Stimulated activated CD4-positive, alpha-beta T cell treated with anti-CD3 and anti-CD28 coated beads, Interleukin-1b, Interleukin-23, amount 100 ng/mL, for 48 hours (primary cell): ENCODE data around the gene ATP1B2.
A peak's percentile ranks its signal among the peaks of the same experiment; 100 is the strongest.

Source experiments
- DNase-seq: peaks from one replicate; pipeline ENCODE4 v3.0.0-alpha.2; 2020

The ATP1B2 gene

GRCh38 chr17:7636163-7636562, 14.6 kb upstream of the ATP1B2 start:
- no peak for DNase-seq

GRCh38 chr17:7640783-7641182, 9.9 kb upstream of the ATP1B2 start:
- DNase-seq = no peak

GRCh38 chr17:7641635-7642034, 9.1 kb upstream of the ATP1B2 start:
- DNase-seq = peak; percentile 11

GRCh38 chr17:7644775-7645174, 6.0 kb upstream of the ATP1B2 start:
- no peak for DNase-seq

GRCh38 chr17:7646457-7646856, 4.3 kb upstream of the ATP1B2 start:
- DNase-seq = no peak

- no peak for DNase-seq
Measured at GRCh38 chr17:7647018-7647417, 3.7 kb upstream of the ATP1B2 start.

- DNase-seq = no peak
Measured at GRCh38 chr17:7651097-7651664, 455 bp downstream of the ATP1B2 start.

GRCh38 chr17:7651665-7652387, 1.1 kb downstream of the ATP1B2 start:
- no peak for DNase-seq

- no peak for DNase-seq
Measured at GRCh38 chr17:7652388-7653356, 1.9 kb downstream of the ATP1B2 start.

GRCh38 chr17:7654832-7655540, 4.3 kb downstream of the ATP1B2 start:
- DNase-seq = no peak

GRCh38 chr17:7655541-7655840, 4.8 kb downstream of the ATP1B2 start:
- DNase-seq = no peak

GRCh38 chr17:7656958-7657609, 6.4 kb downstream of the ATP1B2 start:
- DNase-seq = no peak

GRCh38 chr17:7667656-7668406, 17.1 kb downstream of the ATP1B2 start:
- DNase-seq = no peak

- no peak for DNase-seq
Measured at GRCh38 chr17:7668482-7668881, 17.8 kb downstream of the ATP1B2 start.

- DNase-seq = peak; percentile 52
Measured at GRCh38 chr17:7673239-7673638, 22.5 kb downstream of the ATP1B2 start.

- DNase-seq = no peak
Measured at GRCh38 chr17:7674934-7675333, 24.2 kb downstream of the ATP1B2 start.

GRCh38 chr17:7676533-7676932, 25.8 kb downstream of the ATP1B2 start:
- no peak for DNase-seq

- DNase-seq = no peak
Measured at GRCh38 chr17:7677388-7678067, 26.8 kb downstream of the ATP1B2 start.

- DNase-seq = no peak
Measured at GRCh38 chr17:7684851-7685532, 34.3 kb downstream of the ATP1B2 start.

GRCh38 chr17:7685533-7686221, 35.0 kb downstream of the ATP1B2 start:
- DNase-seq = peak; percentile 92
